Sigmoid colon (tissue), 4 donors: ENCODE results near the gene MYADM.

Experiments used
- POLR2A ChIP-seq, 2 donors: fragments of 450-650 bp; IDR thresholded peaks; one replicate each; pipeline ENCODE4 v1.6.1; 2016; ENCODE audit warnings: antibody characterized with exemption in 2 of 2, mild to moderate bottlenecking in 2 of 2, moderate library complexity in 2 of 2
- POLR2AphosphoS5 ChIP-seq, 4 donors: sonication (generic); formaldehyde crosslinking; IDR thresholded peaks; one replicate each; pipeline ENCODE4 v1.6.1; 2017; ENCODE audit warnings: antibody characterized with exemption in 4 of 4

DNA sequence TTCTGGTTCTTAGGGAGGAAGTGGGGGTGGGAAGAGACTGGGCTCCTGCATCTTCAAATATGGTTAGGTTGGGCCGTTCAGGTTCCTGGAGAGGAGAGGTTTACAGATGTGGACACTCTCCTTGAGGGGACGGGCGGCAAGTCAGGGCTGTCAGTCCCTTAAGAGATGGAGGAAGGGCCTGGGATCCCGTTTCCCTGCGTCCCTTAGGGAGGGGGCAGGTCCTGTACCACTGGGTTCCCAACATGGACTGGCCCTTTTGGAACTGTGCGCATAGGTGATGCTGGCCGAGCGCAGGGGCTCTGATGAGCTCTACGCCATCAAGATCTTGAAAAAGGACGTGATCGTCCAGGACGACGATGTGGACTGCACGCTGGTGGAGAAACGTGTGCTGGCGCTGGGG lies 30.5 kb downstream of the MYADM start:
- TF ChIP-seq POLR2AphosphoS5 (IDR thresholded peaks at IDR 0.05) (no peak), POLR2A (IDR thresholded peaks at IDR 0.05) (no peak)
